ENCODE data around the gene TCF3.

DNA sequence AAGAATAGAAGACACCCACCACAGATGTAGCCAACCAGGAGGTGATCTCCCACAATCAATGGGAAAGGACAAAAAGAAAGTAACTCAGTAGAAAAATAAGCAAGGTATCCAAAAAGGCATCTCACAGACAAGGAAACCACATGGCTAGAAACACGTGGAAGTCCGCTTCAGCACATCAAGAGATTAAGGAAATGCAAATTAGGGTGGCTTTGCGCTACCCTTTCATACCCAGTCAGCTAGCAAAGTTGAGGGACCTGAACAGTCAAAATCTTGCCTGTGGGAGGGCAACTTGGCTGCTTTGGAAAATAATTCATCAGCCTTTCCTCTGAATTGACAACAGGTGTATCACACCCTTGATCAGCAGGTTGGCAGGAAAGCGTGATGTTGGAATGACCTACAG, 35.5 kb downstream of the TCF3 start:
- TF ChIP-seq FOSL1 (IDR thresholded peaks at IDR 0.05; ENCODE audit: insufficient read depth, low read depth, low read length) = no peak
- TF ChIP-seq, protein P1, sequence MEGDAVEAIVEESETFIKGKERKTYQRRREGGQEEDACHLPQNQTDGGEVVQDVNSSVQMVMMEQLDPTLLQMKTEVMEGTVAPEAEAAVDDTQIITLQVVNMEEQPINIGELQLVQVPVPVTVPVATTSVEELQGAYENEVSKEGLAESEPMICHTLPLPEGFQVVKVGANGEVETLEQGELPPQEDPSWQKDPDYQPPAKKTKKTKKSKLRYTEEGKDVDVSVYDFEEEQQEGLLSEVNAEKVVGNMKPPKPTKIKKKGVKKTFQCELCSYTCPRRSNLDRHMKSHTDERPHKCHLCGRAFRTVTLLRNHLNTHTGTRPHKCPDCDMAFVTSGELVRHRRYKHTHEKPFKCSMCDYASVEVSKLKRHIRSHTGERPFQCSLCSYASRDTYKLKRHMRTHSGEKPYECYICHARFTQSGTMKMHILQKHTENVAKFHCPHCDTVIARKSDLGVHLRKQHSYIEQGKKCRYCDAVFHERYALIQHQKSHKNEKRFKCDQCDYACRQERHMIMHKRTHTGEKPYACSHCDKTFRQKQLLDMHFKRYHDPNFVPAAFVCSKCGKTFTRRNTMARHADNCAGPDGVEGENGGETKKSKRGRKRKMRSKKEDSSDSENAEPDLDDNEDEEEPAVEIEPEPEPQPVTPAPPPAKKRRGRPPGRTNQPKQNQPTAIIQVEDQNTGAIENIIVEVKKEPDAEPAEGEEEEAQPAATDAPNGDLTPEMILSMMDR (IDR thresholded peaks at IDR 0.05; ENCODE audit: control extremely low read depth in 1 of 3, insufficient read depth in 1 of 3, low read depth in 1 of 3, low read length in 3 of 3) = no peak
- no peak for TF ChIP-seq RAD21 (IDR thresholded peaks at IDR 0.05 in 1 of 2, conservative IDR thresholded peaks at IDR 0.05 in 1 of 2; ENCODE audit: low read depth in 2 of 2, low read length in 2 of 2)
- no peak for TF ChIP-seq SAP30 (IDR thresholded peaks at IDR 0.05; ENCODE audit: insufficient read depth, insufficient replicate concordance, low read length)
- TF ChIP-seq EZH2 (IDR thresholded peaks at IDR 0.05; ENCODE audit: low read depth, low read length, severe bottlenecking) = no peak
- TF ChIP-seq, protein P2, sequence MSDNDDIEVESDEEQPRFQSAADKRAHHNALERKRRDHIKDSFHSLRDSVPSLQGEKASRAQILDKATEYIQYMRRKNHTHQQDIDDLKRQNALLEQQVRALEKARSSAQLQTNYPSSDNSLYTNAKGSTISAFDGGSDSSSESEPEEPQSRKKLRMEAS (IDR thresholded peaks at IDR 0.05) = no peak
- TF ChIP-seq TBP (IDR thresholded peaks at IDR 0.05; ENCODE audit: low read depth, low read length) = no peak
- no peak for TF ChIP-seq POLR2A (IDR thresholded peaks at IDR 0.05; ENCODE audit: control extremely low read depth in 1 of 2, low read depth in 2 of 2, low read length in 2 of 2)
- no peak for TF ChIP-seq POLR2AphosphoS5 (IDR thresholded peaks at IDR 0.05; ENCODE audit: low read depth, low read length)
- TF ChIP-seq RBBP5 (IDR thresholded peaks at IDR 0.05; ENCODE audit: borderline replicate concordance, low read depth, low read length) = no peak

Measured in H1 (cell line).